GM21447 (cell line): Measurements from ENCODE around the gene SIK2.

Experiments
- ATAC-seq: cut with Tn5 transposase; IDR thresholded peaks from one replicate; pipeline ENCODE4 v1.9.1; 2021; ENCODE audit not compliant: unreplicated experiment

The SIK2 gene

GRCh38 chr11:111581341-111581740 lies 20.9 kb upstream of the SIK2 start:
- ATAC-seq = no peak

- no peak for ATAC-seq
Measured at GRCh38 chr11:111582163-111582562, 20.1 kb upstream of the SIK2 start.

GRCh38 chr11:111582881-111583280 lies 19.4 kb upstream of the SIK2 start:
- no peak for ATAC-seq

GRCh38 chr11:111585371-111585770 lies 16.9 kb upstream of the SIK2 start:
- no peak for ATAC-seq

- no peak for ATAC-seq
Measured at GRCh38 chr11:111586388-111586831, 15.8 kb upstream of the SIK2 start.

- ATAC-seq = no peak
Measured at GRCh38 chr11:111589114-111589513, 13.1 kb upstream of the SIK2 start.

- no peak for ATAC-seq
Measured at GRCh38 chr11:111589886-111590499, 12.3 kb upstream of the SIK2 start.

- no peak for ATAC-seq
Measured at GRCh38 chr11:111591187-111591960, 10.9 kb upstream of the SIK2 start.

- no peak for ATAC-seq
Measured at GRCh38 chr11:111592491-111592890, 9.8 kb upstream of the SIK2 start.

- no peak for ATAC-seq
Measured at GRCh38 chr11:111596319-111596718, 5.9 kb upstream of the SIK2 start.

GRCh38 chr11:111598148-111598547 lies 4.1 kb upstream of the SIK2 start:
- no peak for ATAC-seq

GRCh38 chr11:111598559-111598958 lies 3.7 kb upstream of the SIK2 start:
- no peak for ATAC-seq

- ATAC-seq = no peak
Measured at GRCh38 chr11:111601636-111601978, 642 bp upstream of the SIK2 start.

GRCh38 chr11:111602865-111603610 lies 789 bp downstream of the SIK2 start:
- ATAC-seq = peak; percentile 11

- no peak for ATAC-seq
Measured at GRCh38 chr11:111603611-111604130, 1.4 kb downstream of the SIK2 start.

GRCh38 chr11:111604392-111605009 lies 2.3 kb downstream of the SIK2 start:
- ATAC-seq = no peak

GRCh38 chr11:111605681-111606080 lies 3.4 kb downstream of the SIK2 start:
- ATAC-seq = no peak

GRCh38 chr11:111606986-111607385 lies 4.7 kb downstream of the SIK2 start:
- ATAC-seq = no peak

GRCh38 chr11:111607751-111608150 lies 5.5 kb downstream of the SIK2 start:
- no peak for ATAC-seq

- ATAC-seq = no peak
Measured at GRCh38 chr11:111612224-111612623, 10.0 kb downstream of the SIK2 start.

- ATAC-seq = no peak
Measured at GRCh38 chr11:111617286-111617685, 15.0 kb downstream of the SIK2 start.
